DND-41 (cell line): Measurements from ENCODE around the gene HACD2.

ENCODE experiments used
- CTCF ChIP-seq: IDR thresholded peaks from 2 replicates; pipeline ENCODE4 v1.5.1; 2012; ENCODE audit warnings: borderline replicate concordance, low read length, moderate library complexity, mild to moderate bottlenecking; ENCODE audit not compliant: poor library complexity, severe bottlenecking; ENCODE audit errors: extremely low read depth
- EZH2 ChIP-seq: IDR thresholded peaks from 3 replicates; pipeline ENCODE4 v1.6.1; 2012; ENCODE audit warnings: borderline replicate concordance, low read depth, mild to moderate bottlenecking, moderate library complexity, low read length, inconsistent platforms; ENCODE audit not compliant: severe bottlenecking

DNA sequence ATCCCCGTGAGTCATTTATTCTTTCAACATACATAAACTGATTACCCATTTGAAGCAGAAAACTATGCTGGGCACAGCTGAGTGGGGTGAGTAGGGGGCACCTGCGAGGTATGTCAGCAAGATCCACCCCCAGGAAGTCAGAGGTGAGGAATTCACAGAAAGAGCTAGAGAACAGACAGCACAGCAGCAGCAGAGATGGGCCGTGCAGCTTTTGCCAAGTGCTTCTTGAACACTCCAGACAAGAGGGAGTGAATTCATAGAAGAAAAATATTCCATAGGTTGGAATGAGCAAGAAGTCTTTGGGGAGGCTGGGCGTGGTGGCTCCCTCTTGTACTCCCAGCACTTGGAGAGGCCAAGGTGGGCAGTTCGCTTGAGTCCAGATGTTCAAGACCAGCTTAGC, 126.6 kb downstream of the HACD2 start:
- TF ChIP-seq CTCF: no peak
- TF ChIP-seq EZH2: no peak
